ENCODE data around the gene TMEM269.
A peak's percentile ranks its signal among the peaks of the same experiment; 100 is the strongest.
"Not testable (repeated sequence)": the region's sequence is repeated elsewhere in the genome, so short reads cannot be mapped to it uniquely, and the experiment has no call there.

The TMEM269 gene

GRCh38 chr1:42748461-42749410 is 36.1 kb upstream of the TMEM269 start:
- DNase-seq, result no peak

GRCh38 chr1:42750041-42750440 is 34.8 kb upstream of the TMEM269 start:
- no peak for DNase-seq

- not testable (repeated sequence) for DNase-seq
Observed at GRCh38 chr1:42751511-42752070, 33.2 kb upstream of the TMEM269 start.

GRCh38 chr1:42752284-42752683 is 32.5 kb upstream of the TMEM269 start:
- DNase-seq, result no peak

GRCh38 chr1:42753070-42753469 is 31.7 kb upstream of the TMEM269 start:
- DNase-seq, result no peak

GRCh38 chr1:42756956-42757891 is 27.6 kb upstream of the TMEM269 start:
- no peak for DNase-seq

GRCh38 chr1:42757892-42758275 is 26.9 kb upstream of the TMEM269 start:
- DNase-seq, result no peak

GRCh38 chr1:42758641-42759040 is 26.1 kb upstream of the TMEM269 start:
- no peak for DNase-seq

- DNase-seq, result no peak
Observed at GRCh38 chr1:42759114-42759513, 25.7 kb upstream of the TMEM269 start.

GRCh38 chr1:42761567-42761966 is 23.2 kb upstream of the TMEM269 start:
- DNase-seq, result no peak

- no peak for DNase-seq
Observed at GRCh38 chr1:42762269-42762668, 22.5 kb upstream of the TMEM269 start.

GRCh38 chr1:42765269-42765668 is 19.5 kb upstream of the TMEM269 start:
- DNase-seq, result no peak

- peak; percentile 82 for DNase-seq
Observed at GRCh38 chr1:42765832-42766740, 18.7 kb upstream of the TMEM269 start.

GRCh38 chr1:42766741-42767509 is 17.9 kb upstream of the TMEM269 start, which contains the start of the genes C1orf50 and P3H1:
TSS of gene C1orf50 (plus strand) at chr1:42767249. CDS start at chr1:42767312, 63 bp downstream.
TSS of gene P3H1 (minus strand) at chr1:42767028. CDS start at chr1:42766971, 57 bp downstream.
- DNase-seq, result peak; percentile 100

GRCh38 chr1:42767510-42768000 is 17.2 kb upstream of the TMEM269 start:
- no peak for DNase-seq

GRCh38 chr1:42768172-42768571 is 16.6 kb upstream of the TMEM269 start:
- no peak for DNase-seq

GRCh38 chr1:42769811-42770210 is 15.0 kb upstream of the TMEM269 start:
- DNase-seq, result no peak

GRCh38 chr1:42773420-42773819 is 11.4 kb upstream of the TMEM269 start:
- DNase-seq, result no peak

GRCh38 chr1:42774928-42775526 is 9.8 kb upstream of the TMEM269 start:
- DNase-seq, result no peak

GRCh38 chr1:42776502-42776901 is 8.3 kb upstream of the TMEM269 start:
- no peak for DNase-seq
